ENCODE results near the gene SRD5A1.
"Not testable (repeated sequence)": the region's sequence is repeated elsewhere in the genome, so short reads cannot be mapped to it uniquely, and the experiment has no call there.

The SRD5A1 gene

GRCh38 chr5:6644794-6645241 is 11.6 kb downstream of the SRD5A1 start:
- no peak for DNase-seq (ENCODE audit: low spot score)

- DNase-seq (ENCODE audit: low spot score): not testable (repeated sequence)
Observed at GRCh38 chr5:6645571-6646362, 12.5 kb downstream of the SRD5A1 start.

GRCh38 chr5:6649186-6649585 is 15.9 kb downstream of the SRD5A1 start:
- no peak for DNase-seq (ENCODE audit: low spot score)

DNA sequence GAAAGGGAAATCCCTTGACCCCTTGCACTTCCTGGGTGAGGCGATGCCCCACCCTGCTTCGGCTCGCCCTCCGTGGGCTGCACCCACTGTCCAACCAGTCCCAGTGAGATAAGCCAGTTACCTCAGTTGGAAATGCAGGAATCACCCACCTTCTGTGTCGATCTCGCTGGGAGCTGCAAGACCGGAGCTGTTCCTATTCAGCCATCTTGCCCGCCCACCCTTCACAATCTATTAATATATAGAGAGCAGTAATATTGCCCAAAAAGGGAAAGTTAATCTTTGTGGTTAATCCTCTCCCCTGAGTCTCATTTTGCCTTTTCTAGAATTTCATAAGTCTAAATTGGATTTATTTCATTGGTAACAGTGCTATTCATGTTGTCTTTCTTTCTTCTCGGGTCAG is 16.4 kb downstream of the SRD5A1 start:
- DNase-seq (ENCODE audit: low spot score): no peak

DNA sequence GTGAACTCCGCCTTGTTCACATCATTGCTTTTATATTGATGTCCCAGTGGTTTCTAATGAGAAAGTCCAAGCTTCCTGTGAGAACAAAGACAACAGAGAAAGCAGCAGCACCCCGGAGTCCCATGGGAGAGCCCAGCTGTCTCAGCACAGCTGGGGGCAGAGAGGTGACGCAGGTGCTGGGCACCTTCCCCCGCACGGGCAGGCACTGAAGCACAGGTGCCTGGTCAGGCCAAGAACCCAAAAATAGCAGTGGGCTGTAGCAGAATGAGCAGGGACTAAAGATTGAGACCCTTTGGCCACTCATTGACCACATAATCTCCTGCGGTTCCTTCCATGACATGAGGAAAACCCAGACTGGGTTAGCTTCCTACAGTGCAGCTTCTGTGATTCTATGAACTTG is 18.8 kb downstream of the SRD5A1 start:
- DNase-seq (ENCODE audit: low spot score): no peak

DNA sequence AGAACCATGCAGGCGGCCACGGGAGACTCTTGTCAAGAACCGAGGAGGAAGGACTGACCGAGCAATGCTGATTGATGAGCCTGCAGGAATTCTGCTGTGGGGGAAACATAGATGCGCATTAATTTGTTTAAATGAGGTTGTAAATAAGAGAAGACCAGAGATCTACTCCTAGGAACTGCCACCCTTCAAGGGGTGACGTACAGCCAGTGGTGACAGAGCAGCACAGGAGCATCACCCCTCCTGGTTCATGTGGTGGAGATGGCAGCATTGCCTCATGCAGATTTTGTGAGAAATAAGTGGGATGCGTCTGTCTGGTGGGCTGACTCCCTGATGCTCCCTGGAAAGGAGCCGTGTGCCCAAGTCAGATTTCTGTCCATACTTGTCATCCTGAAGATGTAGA is 22.2 kb downstream of the SRD5A1 start:
- DNase-seq (ENCODE audit: low spot score): no peak

GRCh38 chr5:6656680-6657079 is 23.4 kb downstream of the SRD5A1 start:
- DNase-seq (ENCODE audit: low spot score): no peak

DNA sequence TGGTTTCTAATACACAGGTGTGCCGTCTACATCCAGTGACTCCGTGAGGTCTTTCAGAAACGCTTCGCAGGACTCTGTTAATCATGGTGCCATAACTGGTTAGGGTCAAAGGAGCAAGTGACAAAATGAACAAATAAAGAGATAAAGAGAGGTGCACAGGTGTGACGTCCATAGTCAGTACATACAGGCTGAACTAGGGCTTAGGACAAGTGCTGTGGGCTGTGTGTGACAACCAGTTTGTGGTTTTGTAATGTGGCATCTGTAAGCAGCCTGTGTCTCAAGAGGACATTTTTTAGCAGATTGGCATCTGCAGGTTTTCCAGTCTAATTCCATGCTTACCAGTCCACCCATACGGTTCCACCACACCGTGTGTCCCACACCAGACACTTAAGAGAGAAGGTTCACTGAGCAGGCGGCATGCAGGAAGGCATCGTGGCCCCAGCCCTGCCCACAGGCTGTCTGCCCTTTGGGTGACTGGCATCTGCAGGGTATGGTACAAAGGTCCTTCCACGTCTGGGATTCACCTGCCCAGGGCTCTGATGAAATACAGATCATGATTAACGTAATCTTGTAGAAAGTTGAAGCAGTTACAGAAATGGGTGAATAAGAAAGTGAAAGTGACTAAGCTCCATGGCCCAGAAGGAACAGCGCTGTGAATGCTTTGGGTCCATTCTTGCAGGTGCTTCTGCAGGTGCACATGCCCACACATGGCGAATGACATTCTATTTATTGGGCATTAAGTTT is 26.9 kb downstream of the SRD5A1 start:
- peak; percentile 68 for DNase-seq (ENCODE audit: low spot score)

DNA sequence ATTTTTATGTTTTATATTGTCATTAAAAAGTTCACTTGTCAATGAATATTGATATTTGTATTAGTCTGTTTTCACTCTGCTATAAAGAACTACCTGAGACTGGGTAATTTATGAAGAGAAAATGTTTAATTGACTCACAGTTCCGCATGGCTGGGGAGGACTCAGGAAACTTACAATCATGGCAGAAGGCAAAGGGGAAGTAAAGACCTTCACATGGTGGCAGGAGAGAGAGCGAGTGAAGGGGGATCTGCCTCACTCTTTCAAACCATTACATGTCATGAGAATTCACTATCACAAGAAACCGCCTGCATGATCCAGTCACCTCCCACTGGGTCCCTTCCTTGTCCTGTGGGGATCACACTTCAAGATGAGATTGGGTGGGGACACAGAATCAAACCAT is 27.4 kb downstream of the SRD5A1 start:
- no peak for DNase-seq (ENCODE audit: low spot score)

DNA sequence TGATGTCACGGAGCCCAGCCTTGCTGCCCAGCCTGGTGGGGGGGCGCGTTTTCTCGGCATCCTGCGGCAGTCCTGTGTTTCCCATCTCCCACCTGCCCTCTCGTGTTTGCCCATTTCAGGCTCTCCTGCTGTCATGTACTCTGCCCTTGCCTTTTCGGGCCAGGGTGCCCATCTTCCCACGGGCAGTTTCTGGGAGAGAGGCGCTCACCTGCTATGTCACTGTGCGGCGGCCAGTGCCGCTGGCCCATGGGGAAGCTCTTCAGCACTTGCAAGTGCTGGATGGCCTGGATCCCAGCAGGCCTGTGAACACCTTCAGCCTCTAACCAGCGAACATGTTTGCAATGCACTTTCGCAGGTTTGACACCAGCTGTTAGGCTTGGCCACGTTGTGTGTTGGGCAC is 33.5 kb downstream of the SRD5A1 start:
- DNase-seq (ENCODE audit: low spot score): no peak

DNA sequence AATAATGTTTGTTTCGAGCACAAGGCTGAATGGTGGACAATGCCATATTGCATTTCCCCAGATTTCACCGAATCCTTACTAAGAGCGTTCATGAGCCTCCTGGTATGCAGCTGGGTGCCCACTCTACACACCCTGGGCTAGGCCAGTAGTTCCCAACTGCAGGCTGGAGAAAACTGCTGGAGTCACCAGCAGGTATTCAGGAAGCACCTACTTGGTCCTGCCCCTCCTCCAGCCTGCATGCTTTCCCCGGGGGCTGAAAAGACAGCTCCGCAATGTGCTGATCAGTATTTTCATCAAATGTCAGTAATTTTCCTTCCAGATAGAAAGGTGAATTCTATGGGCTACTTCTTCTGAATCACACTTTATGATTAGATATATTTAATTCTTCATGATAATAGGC is 34.4 kb downstream of the SRD5A1 start:
- no peak for DNase-seq (ENCODE audit: low spot score)

- DNase-seq (ENCODE audit: low spot score): not testable (repeated sequence)
Observed at GRCh38 chr5:6668717-6669116, 35.5 kb downstream of the SRD5A1 start.

DNA sequence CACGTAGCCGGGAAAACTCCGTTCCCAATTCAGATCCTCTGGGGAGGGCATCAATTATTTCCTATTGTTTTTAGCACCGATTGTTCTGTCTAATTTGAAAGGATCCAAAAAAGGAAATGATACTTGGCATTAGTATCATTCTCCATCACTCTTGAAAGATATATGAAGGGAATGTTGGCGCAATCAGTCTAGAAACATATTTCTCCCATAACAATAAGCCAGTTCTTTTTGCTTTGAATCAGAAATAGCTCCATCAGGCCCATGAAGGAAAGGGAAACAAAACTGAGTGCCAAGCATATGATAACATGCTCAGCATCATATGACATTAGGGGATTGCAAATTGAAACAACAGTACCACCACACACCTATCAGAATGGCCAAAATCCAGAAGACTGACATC is 39.8 kb downstream of the SRD5A1 start:
- no peak for DNase-seq (ENCODE audit: low spot score)

DNA sequence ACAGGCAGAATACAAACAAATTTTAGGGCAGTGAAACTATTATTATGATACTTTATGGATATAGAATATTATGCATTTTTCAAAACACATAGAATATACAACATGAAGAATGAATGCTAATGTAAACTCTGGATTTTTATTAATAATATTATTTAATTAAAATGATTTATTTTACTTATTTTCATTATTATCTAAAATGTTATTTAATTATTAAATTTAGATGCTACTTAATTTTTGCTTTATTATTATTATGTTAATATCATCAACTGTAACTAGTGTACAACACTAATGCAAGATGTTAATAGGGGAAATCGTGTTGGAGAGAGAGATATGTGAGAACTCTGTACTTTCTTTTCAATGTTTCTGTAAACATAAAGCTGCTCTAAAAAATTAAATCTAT is 40.7 kb downstream of the SRD5A1 start:
- no peak for DNase-seq (ENCODE audit: low spot score)

DNA sequence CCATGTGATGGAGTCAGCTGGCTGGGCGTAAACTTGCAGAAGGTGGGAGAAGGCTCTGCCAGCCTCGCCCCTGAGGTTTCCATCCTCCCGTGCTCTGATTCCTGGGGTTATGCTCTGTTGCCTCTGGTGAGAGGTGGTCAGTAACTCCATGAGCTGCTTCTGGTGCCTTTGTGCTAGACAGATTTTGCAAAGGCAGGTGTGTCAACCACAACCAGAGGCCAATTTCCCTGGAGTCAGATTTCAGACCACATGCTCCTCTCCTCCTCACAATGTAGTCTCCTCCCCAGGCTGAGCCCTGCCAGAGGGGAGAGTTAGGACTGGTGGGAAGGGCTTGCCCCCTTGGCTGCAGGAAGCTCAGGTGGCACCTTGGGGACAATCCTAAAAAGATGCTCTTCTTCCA is 41.2 kb downstream of the SRD5A1 start:
- peak; percentile 54 for DNase-seq (ENCODE audit: low spot score)

GRCh38 chr5:6674886-6675285 is 41.6 kb downstream of the SRD5A1 start:
- no peak for DNase-seq (ENCODE audit: low spot score)

GRCh38 chr5:6675784-6676491 is 42.7 kb downstream of the SRD5A1 start:
- no peak for DNase-seq (ENCODE audit: low spot score)

- DNase-seq (ENCODE audit: low spot score): peak; percentile 15
Observed at GRCh38 chr5:6676702-6677101, 43.5 kb downstream of the SRD5A1 start.

DNA sequence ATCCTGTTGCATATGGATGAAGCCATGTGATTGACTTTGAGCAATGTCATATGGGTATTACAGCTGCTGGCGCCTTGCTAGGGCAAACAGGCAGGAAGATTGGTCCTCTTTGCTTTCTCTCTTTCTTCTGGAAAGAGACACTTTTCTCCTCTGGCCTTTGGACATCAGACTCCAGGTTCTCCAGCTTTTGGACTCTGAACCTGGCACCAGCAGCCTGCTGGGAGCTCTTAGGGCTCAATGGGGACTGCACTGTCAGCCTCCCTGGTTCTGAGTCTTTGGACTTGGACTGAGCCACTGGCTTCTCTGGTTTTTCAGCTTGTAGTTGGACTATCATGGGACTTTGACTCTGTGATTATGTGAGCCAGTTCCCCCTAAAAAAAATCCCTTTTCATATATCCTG is 45.1 kb downstream of the SRD5A1 start:
- DNase-seq (ENCODE audit: low spot score): no peak

DNA sequence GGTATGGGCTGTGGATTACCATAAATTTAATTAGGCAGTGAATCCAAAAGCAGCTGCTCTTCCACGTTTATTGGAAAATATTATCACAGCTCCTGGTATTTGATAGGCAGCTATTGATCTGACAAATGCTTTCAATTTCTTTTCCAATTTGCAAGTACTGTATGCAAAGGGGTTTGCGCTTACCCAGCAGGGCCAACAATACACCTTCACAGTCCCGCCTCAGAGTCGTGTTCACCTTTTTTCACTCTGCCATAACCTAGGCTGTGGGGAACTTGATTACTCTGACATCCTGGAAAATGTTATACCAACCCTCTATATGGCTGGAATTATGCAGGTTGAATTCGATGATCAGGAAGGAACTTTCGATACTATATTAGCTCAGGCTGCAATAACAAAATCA is 47.7 kb downstream of the SRD5A1 start:
- no peak for DNase-seq (ENCODE audit: low spot score)

DNA sequence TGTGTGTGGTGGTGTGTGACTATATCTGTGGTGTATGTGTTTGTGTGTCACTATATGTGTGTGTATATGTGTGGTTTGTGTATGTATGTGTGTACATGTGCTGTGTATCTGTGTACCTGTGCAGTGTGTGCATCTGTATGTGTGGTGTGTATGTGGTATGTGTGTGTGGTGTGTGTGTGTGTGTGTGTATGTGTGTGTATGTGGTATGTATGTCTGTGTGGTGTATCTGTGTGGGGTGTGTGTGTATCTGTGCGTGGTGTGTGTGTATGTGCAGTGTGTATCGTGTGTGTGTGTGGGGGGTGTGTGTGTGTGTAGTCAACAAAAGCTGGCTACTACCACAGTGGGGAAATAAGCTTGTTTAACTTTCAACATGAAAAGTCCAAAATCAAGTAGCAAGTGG is 48.4 kb downstream of the SRD5A1 start:
- DNase-seq (ENCODE audit: low spot score): no peak

DNA sequence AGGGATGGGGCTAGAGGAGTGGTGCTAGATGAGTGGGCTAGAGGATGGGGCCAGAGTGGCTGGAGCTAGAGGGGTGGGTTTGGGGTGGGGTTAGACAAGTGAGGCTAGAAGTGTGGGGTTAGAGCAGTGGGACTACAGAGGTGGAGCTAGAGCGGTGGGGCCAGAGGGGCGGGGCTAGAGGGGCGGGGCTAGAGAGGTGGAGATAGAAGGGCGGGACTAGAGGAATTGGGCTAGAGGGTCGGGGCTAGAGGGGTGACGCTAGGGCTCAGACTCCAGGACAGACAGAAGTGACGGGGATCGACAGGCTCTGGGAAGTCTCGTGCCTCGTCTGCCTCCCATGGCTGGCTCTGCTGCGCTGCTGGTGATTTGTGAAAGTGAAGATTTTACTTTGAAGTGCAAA is 49.0 kb downstream of the SRD5A1 start:
- no peak for DNase-seq (ENCODE audit: low spot score)

GRCh38 chr5:6683241-6683640 is 50.0 kb downstream of the SRD5A1 start:
- DNase-seq (ENCODE audit: low spot score): no peak

All from SW480 (cell line).